ENCODE data around the gene RHBDL2. TPM values are rescaled to one million over a fixed set of nuclear protein-coding genes. Genes with fewer than 3 reads are reported as not detected.

RHBDL2 gene
- total and polyA plus RNA-seq, 9 of the 15 experiments (the other 6 are each of a cell fraction or from before 2014, with no cell fraction given): not detected

GRCh38 chr1:38964140-38964548 is 22.5 kb upstream of the RHBDL2 start:
- Histone ChIP-seq H3K36me3 (ENCODE audit: control insufficient read depth, insufficient read depth, low read length) (no peaks in the 10 kb centered on the region), H4K20me1 (replicated peaks; ENCODE audit: control insufficient read depth, insufficient read depth, low read length) (0 out of 2 replicates have a peak, but pooled peaks cover 3% of the 10 kb centered on the region), H2AFZ (ENCODE audit: low read depth, low read length) (no peak overlapping the region), H3K79me2 (ENCODE audit: control insufficient read depth, insufficient read depth, low read length) (no peaks in the 10 kb centered on the region), H3K4me3 (no peak overlapping the region), H3K9me3 (replicated peaks; ENCODE audit: control insufficient read depth, insufficient read depth, low read depth, low read length) (0 out of 2 replicates have a peak, but pooled peaks cover 4% of the 10 kb centered on the region), H3K27me3 (ENCODE audit: control insufficient read depth in 2 of 2, insufficient read depth in 2 of 2, low read length in 2 of 2) (no peaks in the 10 kb centered on the region), H3K4me2 (ENCODE audit: insufficient read depth, low read length) (no peak overlapping the region), H3K9ac (ENCODE audit: insufficient read depth in 1 of 2, low read depth in 2 of 2, low read length in 2 of 2) (no peak overlapping the region), H3K4me1 (replicated peaks in 1 of 2; ENCODE audit: control insufficient read depth in 2 of 2, insufficient read depth in 2 of 2, low read length in 2 of 2) (peaks cover 9 to 11% of the 10 kb centered on the region in 2 experiments; a peak in 4 of 5 replicates), H3K27ac (ENCODE audit: extremely low read depth, low read depth, low read length) (no peak overlapping the region), H3K9me1 (ENCODE audit: control insufficient read depth, insufficient read depth, low read length) (no peaks in the 10 kb centered on the region)
- FAIRE-seq: peak; percentile 42
- peak; percentile 91 for ATAC-seq
- intact Hi-C loops (cut with micrococcal nuclease) (loop anchor here (1.0 kb wide), 1 partner anchor 105 kb away; the partner anchor contains the start of gene RRAGC), in situ Hi-C loops (cut with MboI) (no loop called here)
- WGBS (ENCODE audit: insufficient coverage, low coverage, missing lambda C conversion rate): 10% methylated on average over 3 of the region's 3 CpGs
- ChIA-PET CTCF (ENCODE audit: low intra/inter-chr PET ratio) (no interaction called here), POLR2A (interaction anchor here (0.6 to 1.1 kb wide), 3 partner anchors 10 to 19 kb away, joined by 3 read pairs; no protein-coding TSS in a partner anchor)
- peak in 3 of 4 experiments; percentile 24 to 51 (median 40) for DNase-seq (ENCODE audit: extremely low read depth in 1 of 4, low spot score in 3 of 4)
- BruUV-seq (replicated peaks): no TSS peak
- TF ChIP-seq THRA (IDR thresholded peaks at IDR 0.05): no peak
- no peak for TF ChIP-seq RUNX1 (IDR thresholded peaks at IDR 0.05; ENCODE audit: low read depth)
- TF ChIP-seq TCFL5 (CRISPR knock-in tag; conservative IDR thresholded peaks at IDR 0.05): no peak
- TF ChIP-seq ARID1B (IDR thresholded peaks at IDR 0.05): no peak
- no peak for TF ChIP-seq ZNF23 (CRISPR knock-in tag; IDR thresholded peaks at IDR 0.05)
- no peak for TF ChIP-seq NR2C1 (IDR thresholded peaks at IDR 0.05)
- TF ChIP-seq NR2C1 (tag; IDR thresholded peaks at IDR 0.05): no peak
- TF ChIP-seq PRDM10 (IDR thresholded peaks at IDR 0.05; ENCODE audit: partially characterized antibody): peak; percentile 64
- peak; percentile 63 for TF ChIP-seq MYC (IDR thresholded peaks at IDR 0.05; ENCODE audit: low read depth, low read length)
- TF ChIP-seq MYC (CRISPR knock-in tag; IDR thresholded peaks at IDR 0.05; ENCODE audit: borderline replicate concordance, low read depth): no peak
- no peak for TF ChIP-seq MCM2 (IDR thresholded peaks at IDR 0.05; ENCODE audit: low read depth)
- no peak for TF ChIP-seq SMARCA4 (IDR thresholded peaks at IDR 0.05)
- TF ChIP-seq MAFG (tag; conservative IDR thresholded peaks at IDR 0.05): no peak
- no peak for TF ChIP-seq HDAC3 (IDR thresholded peaks at IDR 0.05; ENCODE audit: borderline replicate concordance, partially characterized antibody)
- no peak for TF ChIP-seq ZBTB17 (CRISPR knock-in tag; IDR thresholded peaks at IDR 0.05)
- no peak for TF ChIP-seq CHCHD3 (CRISPR knock-in tag; IDR thresholded peaks at IDR 0.05)
- TF ChIP-seq MEIS2 (IDR thresholded peaks at IDR 0.05; ENCODE audit: partially characterized antibody): peak; percentile 34
- TF ChIP-seq BACH1 (tag; IDR thresholded peaks at IDR 0.05): no peak
- no peak for TF ChIP-seq JUN (IDR thresholded peaks at IDR 0.05; ENCODE audit: borderline replicate concordance, low read depth, low read length)
- TF ChIP-seq JUN (CRISPR knock-in tag; IDR thresholded peaks at IDR 0.05; ENCODE audit: borderline replicate concordance): no peak
- TF ChIP-seq HNRNPUL1 (IDR thresholded peaks at IDR 0.05; ENCODE audit: low read length): no peak

Measured in K562 (cell line).